KBM-7 (cell line): Measurements from ENCODE around the gene EMP1.

Source experiments
- DNase-seq: peaks from one replicate; pipeline ENCODE4 v3.0.0-alpha.2; 2015
- in situ Hi-C: fragments of 300-500 bp; cut with MboI; formaldehyde crosslinking; loops from 2 replicates; pipeline ENCODE4 v1.14.3; 2020; ENCODE audit warnings: low sequenced_read_pairs, low pct_unique_long_range_greater_than_20kb, mixed read lengths

The EMP1 gene

GRCh38 chr12:13170892-13171490 lies 25.5 kb upstream of the EMP1 start:
- in situ Hi-C loops: no loop called here
- no peak for DNase-seq

DNA sequence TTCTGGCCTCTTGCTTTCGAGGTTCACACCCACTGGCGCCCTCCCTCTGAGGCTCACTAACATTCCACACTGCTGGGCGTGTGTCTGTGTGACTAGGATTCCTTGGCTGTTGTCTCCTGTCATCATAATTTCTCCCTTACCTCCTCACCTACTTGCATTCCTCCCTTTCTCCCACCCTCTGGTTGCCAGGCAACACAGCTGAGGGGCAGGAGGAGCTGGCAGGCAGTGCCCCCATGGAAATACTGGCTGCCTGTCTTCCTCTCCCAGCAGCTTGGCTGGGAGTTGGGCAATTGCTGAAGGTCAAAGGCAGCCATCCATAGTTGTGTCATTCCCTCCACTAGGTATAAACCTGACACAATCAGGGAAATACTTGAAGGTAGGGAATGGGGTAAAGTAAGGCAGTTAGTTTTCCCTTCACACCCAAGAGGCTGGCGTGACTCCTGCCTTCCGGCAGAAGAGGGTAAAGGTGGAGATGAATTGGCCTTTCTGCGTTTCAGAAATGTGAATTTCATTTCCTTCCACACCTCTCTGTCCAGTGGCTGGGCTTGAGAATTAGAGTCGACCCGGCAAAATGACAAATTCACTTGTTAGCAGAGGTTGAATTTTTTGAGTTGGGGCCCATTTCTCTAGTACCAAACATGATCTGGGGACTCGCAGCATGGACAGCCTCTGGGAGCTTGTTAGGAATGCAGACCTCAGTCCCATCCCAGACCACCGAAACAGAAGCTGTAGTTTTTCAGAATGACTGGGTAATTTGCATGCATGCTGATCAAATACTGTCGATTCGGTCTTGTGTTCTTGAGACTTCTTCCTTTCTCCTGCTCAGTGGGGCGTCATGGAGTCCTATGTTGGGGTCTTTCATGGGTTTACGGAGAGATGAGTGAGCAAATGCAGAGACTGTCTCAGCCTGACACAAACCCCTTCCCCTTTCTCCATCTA lies 24.3 kb upstream of the EMP1 start:
- in situ Hi-C loops: no loop called here
- no peak for DNase-seq

DNA sequence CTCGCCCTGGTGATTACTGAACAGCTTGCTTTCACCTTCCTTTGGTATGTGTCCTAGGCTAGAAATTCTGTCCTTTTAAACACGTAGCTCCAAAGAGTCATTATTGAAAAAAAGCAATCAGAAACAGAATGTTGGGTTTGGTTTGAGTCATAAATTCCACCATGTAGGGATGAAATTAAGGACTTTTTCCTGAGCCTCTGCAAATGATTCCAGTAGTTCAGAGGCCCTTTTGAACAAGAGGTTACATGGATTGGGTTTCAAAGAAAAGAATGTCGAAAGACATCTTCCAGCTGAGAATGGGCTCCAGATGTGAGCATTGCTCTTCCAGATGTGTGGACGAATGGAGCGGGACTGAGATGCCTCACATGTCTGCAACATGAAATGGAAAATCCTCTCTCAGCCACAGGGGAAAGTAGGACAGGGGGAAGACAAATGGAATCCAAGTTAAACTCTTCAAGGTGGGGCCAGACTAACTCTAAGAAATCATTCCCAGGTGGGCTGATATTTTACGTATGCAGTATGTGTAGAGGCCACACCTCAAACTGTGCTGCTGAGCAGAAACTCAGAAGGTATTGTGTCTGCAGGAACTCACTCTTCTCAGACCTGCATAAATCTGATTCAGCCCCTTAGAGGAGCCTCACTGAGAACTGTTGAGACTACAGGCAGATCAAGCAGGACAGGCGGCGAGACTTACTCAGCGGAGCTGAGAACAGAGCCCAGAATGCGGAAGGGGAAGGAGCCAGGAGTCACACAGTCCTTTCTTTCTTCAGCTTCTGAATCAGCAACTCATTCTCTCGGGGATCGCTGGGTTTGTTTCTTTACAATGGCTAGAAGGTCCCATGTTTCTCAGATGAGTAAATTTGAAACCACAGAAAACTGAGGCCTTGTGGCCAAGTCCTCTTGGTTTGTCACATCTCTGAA lies 23.3 kb upstream of the EMP1 start:
- in situ Hi-C loops: no loop called here
- peak; percentile 61 for DNase-seq

- DNase-seq: no peak
- in situ Hi-C loops: no loop called here
Measured at GRCh38 chr12:13175499-13175898, 21.0 kb upstream of the EMP1 start.

- in situ Hi-C loops: no loop called here
- no peak for DNase-seq
Measured at GRCh38 chr12:13176256-13176655, 20.3 kb upstream of the EMP1 start.

- no peak for DNase-seq
- in situ Hi-C loops: no loop called here
Measured at GRCh38 chr12:13177373-13177772, 19.2 kb upstream of the EMP1 start.

GRCh38 chr12:13177906-13178305 lies 18.6 kb upstream of the EMP1 start:
- no peak for DNase-seq
- in situ Hi-C loops: no loop called here

GRCh38 chr12:13178568-13179210 lies 17.8 kb upstream of the EMP1 start:
- DNase-seq: no peak
- in situ Hi-C loops: no loop called here

DNA sequence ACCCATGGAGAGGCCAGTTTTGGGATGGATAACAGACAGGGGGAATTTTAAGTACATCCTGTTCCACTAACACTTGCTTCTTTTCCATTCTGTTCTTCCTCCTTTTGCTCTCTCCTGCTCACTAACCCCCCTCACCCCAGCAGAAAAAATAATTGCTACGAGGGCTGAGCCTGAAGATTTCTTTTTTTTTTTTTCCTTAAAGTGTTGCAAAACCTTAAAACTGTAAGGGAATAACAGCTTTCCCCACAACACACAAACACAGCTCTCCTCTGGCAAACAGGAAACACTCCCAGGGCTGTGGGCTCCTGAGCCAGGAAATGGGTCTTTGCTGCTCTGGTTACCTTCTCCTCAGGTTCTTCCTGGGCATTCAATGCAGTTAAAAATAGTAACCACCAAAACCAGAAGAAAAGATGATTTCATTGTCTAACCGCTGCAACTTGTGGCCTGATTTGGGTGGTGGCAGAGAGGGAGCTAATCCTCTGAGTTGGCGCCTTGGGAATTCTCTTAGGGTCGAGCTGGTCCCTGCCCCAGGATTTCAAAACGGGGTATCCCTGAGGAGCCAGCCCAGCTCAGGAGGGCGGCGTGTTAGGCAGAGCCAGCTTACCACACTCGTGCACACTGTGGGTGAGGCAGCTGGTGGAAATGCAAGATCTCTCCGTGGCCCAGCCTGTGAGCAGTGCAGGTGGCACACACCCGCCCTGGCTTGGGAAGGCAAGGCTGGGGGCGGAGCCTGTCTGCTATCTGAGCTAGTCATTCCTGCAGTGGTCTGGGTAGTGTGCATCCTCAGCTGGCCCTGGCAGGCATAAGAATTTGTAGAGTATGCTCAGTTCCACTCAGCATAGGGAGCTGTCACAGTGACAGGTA lies 17.1 kb upstream of the EMP1 start:
- in situ Hi-C loops: no loop called here
- peak; percentile 98 for DNase-seq

DNA sequence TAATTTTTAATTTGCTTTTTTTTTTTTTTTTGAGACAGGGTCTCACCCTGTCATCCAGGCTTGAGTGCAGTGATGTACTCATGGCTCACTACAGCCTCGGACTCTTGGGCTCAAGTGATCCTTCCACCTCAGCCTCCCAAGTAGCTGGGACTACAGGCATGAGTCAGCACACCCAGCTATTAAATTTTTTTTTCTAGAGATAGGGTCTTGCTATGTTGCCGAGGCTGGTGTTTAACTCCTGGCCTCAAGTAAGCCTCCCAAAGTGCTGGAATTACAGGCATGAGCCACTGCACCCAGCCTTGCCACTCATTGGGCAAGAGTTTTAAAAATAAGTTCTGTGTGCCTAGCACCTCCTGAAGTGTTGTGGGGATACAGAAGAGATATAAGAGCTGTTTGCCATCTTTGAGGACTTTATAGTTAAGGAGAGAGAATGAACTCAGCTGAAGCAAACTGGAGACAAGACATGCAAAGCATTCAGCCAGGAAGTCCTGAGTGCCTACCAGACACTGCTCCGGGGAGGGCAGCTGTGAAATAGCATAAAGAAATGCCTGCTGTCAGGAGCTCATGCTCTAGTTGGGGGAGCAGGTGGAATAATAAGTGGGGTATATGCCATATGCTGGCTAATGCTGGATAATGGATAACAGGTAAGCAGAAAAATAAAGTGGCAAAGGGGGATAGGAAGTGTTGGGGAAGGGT lies 15.0 kb upstream of the EMP1 start:
- no peak for DNase-seq
- in situ Hi-C loops: no loop called here

DNA sequence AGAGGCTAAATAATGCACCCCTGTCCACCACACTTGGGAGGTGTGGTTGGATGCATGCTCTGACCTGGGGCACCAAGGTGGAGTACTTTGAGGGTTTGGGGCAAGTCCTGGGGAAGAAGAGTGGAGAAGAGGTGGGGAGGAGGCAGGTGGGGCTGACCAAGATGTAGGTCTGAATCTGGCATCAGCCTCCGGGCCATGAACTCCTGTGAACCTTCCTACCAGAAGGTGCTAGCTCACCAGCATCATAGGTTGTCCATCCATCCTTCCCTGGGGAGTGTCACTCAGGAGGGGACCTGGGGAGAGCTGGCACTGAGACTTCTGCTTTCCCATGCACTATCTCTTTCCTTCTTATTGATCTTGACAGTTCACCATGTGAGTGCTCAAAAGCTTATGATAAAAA lies 13.6 kb upstream of the EMP1 start:
- in situ Hi-C loops: no loop called here
- DNase-seq: no peak

DNA sequence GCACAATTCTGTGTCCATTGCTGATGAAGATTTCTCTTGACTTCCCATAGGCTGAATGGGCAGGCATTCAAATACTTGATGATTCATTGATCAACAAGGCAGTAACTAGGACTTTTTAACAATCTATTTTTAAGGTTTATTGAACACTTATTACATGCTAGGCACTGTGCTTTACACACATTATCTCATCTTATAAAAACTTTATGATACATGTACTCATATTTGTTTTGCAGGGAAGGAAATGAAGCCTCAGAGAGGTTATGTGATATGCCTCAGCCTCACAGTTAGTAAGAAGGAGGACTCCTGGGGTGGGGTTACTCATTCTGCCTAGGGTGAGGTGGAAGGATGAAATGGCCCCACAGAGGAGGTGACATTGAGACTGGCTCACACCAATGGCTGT lies 12.9 kb upstream of the EMP1 start:
- DNase-seq: no peak
- in situ Hi-C loops: no loop called here

- DNase-seq: no peak
- in situ Hi-C loops: no loop called here
Measured at GRCh38 chr12:13186302-13186701, 10.2 kb upstream of the EMP1 start.

DNA sequence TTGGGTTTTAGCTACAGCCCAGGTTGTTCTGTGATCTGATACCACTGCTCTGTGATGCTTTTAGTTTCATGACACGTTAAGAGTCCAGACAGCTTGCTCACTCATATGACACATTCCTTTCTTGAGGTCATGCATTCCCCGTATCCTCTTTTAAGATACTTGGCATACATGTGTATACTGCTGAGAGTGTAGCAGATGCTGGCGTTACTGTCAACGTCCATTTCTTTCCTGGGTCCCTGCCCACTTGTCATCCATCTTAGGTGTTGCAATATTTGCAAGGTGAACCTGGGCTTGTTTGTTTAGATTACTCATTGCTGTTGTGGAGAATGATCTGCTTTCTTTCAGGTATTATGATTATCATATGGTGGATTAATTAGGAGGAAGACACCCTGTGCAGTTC lies 9.1 kb upstream of the EMP1 start:
- in situ Hi-C loops: no loop called here
- DNase-seq: no peak

DNA sequence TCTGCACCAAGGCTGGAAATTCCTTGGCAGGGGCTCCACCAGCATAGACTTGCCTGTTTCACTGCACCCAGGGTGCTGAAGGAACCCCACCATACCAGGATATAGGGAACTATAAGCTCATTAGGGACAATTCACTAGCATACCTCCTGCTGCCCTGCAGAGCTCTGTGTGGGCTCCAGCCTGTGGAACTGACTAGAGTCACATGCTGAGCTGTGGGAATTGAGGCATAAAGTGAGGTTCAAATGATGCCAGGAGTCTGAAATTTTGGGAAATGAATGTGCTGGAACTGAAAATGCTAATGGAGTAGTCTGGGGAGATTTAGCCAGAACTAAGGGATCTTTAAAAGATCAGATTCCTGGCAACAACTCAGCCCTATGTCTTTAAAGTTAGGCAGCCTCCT lies 7.3 kb upstream of the EMP1 start:
- in situ Hi-C loops: no loop called here
- DNase-seq: no peak

- in situ Hi-C loops: no loop called here
- DNase-seq: no peak
Measured at GRCh38 chr12:13190275-13190674, 6.3 kb upstream of the EMP1 start.

- in situ Hi-C loops: no loop called here
Measured at GRCh38 chr12:13192719-13193118, 3.8 kb upstream of the EMP1 start.

More at GRCh38 chr12:13192719-13193118, 3.8 kb upstream of the EMP1 start:
- DNase-seq: no peak
